ENCODE measurements around the gene MXRA7.

DNA sequence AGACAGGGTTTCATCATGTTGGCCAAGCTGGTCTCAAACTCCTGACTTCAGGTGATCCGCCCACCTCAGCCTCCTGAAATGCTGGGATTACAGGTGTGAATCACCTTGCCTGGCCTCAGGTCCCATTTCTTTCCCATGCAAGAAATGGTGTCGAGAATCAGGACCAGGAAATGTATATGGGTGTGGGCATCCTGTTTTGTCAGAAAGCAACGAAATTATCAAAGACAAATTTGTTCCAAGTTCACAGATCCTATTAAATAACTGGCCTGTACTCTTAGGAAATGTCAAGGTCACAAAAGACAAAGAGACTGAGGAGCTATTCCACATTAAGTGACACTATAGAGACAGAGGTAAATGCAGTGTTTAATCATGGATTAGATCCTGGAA, 50.1 kb downstream of the MXRA7 start:
- TF ChIP-seq, protein P1, sequence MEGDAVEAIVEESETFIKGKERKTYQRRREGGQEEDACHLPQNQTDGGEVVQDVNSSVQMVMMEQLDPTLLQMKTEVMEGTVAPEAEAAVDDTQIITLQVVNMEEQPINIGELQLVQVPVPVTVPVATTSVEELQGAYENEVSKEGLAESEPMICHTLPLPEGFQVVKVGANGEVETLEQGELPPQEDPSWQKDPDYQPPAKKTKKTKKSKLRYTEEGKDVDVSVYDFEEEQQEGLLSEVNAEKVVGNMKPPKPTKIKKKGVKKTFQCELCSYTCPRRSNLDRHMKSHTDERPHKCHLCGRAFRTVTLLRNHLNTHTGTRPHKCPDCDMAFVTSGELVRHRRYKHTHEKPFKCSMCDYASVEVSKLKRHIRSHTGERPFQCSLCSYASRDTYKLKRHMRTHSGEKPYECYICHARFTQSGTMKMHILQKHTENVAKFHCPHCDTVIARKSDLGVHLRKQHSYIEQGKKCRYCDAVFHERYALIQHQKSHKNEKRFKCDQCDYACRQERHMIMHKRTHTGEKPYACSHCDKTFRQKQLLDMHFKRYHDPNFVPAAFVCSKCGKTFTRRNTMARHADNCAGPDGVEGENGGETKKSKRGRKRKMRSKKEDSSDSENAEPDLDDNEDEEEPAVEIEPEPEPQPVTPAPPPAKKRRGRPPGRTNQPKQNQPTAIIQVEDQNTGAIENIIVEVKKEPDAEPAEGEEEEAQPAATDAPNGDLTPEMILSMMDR (conservative IDR thresholded peaks at IDR 0.05 in 1 of 2, IDR thresholded peaks at IDR 0.05 in 1 of 2; ENCODE audit: extremely low read depth in 1 of 2, insufficient read depth in 1 of 2, low read depth in 1 of 2, low read length in 2 of 2), result no peak
- no peak for TF ChIP-seq EZH2 (IDR thresholded peaks at IDR 0.05; ENCODE audit: borderline replicate concordance, low read length)
